ENCODE measurements around the gene EEF2KMT. TPM values are rescaled to one million over a fixed set of nuclear protein-coding genes. Genes with fewer than 3 reads are reported as not detected.
"Not testable (repeated sequence)": the region's sequence is repeated elsewhere in the genome, so short reads cannot be mapped to it uniquely, and the experiment has no call there.

EEF2KMT gene
- total RNA-seq, result 10.0 and 12.1 TPM in 2 replicates

- intact Hi-C loops (cut with micrococcal nuclease), result loop anchor here (1.0 to 10.0 kb wide), 12 partner anchors 25 to 1943 kb away; partner anchors contain the start of genes ANKS3, CORO7, DNAAF8 and GLYR1
Observed at GRCh38 chr16:5097470-5098220, at the start of gene EEF2KMT. EEF2KMT (minus strand) TSS chr16:5097795; CDS start chr16:5097739, 56 bp downstream.

GRCh38 chr16:5144621-5144956 is 47.0 kb upstream of the EEF2KMT start:
- intact Hi-C loops (cut with micrococcal nuclease), result not testable (repeated sequence)

- intact Hi-C loops (cut with micrococcal nuclease), result no loop called here
Observed at GRCh38 chr16:5143761-5144620, 46.4 kb upstream of the EEF2KMT start.

DNA sequence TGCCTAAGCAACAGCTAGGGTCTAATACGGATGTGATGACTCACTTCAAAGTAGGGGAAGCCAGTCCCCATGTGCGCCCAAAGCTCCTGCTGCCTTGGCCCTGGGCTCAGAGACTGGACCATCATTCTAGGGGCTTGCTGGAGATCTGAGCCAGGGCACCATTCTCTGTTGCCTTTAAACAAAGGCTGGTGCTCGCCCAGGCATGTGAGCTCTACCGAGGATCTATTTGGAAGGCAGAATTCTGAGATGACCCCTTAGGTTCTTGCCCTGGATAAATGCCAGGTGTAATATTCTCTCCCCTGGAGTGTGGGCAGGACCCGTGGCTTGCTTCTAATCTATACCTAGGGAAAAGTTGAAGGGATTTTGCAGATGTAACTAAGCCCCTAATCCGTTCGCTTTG is 42.6 kb upstream of the EEF2KMT start:
- intact Hi-C loops (cut with micrococcal nuclease), result not testable (repeated sequence)

DNA sequence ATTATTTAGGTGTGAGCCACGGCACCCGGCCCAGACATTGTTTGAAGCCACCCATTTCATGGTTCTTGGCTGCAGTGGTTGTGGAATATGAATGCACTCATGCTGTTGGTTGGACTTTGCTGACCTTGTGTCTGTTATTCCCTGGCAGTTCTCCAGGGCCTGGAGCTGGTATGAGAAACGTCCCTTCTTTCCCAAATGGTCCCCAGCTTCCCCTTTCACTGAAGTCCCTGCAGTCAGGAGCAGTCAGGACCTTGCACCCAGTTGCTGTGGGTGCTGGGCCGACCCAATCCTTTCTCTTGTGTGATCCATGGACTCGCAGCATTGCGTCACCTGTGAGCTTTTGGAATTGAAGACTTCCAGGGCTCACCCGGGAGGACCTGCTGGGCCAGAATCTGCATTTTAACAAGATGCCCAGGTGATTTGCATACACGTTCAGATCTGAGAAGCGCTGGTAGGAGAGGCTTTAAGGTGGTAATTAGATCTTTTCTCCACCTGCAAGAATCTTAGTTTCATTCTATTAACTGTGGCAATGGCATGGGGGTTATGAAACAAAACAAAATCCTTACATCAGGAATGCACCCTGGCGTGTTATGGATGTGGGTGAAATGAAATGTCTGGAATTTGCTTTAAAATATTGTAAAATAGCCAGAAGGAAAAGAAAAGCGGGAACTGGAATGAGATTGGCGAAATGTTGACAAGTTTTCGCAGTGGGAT is 37.3 kb upstream of the EEF2KMT start:
- intact Hi-C loops (cut with micrococcal nuclease), result not testable (repeated sequence)

GRCh38 chr16:5132915-5133600 is 35.5 kb upstream of the EEF2KMT start:
- intact Hi-C loops (cut with micrococcal nuclease), result not testable (repeated sequence)

DNA sequence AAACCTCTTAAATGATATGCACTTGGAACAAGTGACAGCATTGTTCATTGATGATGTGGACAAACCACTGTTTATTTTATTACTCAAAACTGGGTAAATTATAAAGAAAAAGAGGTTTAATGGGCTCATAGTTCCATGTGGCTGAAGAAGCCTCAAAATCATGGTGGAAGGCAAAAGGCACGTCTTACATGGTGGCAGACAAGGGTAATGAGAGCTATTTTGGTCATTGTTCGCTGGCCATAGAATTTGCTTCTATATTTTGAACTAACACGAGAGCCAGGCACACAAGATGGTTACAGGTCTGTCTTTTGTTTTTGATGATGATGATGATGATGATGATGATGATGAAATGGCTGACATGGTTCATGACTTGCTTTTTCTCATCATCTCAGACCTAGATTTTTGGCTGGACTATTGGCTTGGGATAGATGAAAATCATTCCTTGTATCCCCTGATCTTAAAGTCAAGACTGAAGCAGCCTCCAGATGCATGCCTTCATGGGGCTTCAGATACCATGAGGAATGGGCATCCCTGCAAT is 33.9 kb upstream of the EEF2KMT start:
- intact Hi-C loops (cut with micrococcal nuclease), result not testable (repeated sequence)

DNA sequence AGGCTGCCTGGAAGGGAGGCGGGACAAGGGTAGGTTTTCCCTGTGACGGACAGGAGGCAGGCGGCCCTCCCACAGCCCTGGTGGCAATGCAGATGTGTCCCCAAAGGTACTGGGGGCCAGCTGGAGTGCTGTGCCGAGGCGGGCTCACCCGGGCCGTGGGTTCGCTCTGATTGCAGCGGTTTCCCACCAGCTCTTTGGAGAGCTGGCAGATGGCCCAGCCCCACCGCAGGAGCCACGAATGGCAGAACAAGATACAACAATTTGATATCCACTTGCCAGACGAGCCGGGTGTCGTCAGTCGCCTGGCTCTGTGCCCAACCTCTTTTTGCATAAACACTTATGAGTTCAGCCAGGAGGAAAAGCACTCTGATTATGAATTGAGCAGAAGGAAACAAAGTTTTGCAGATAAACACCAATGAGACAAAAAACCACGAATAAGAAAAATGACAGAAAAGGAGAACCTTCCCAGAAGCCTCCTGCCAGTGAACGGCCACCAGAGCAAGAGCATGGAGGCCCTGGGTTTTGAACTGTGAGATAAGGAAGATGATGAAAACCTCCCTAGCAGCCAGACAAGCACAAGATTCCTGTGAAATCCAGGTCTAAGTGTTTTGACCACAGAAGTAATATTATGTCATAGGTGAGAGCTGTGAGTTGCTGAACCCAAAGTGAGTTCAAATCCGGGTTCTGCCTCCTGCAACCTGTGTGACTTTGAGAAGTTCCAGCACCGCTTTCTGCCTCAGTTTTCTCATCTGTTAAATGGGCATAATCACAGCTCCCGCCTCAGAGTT is 19.9 kb upstream of the EEF2KMT start:
- intact Hi-C loops (cut with micrococcal nuclease), result not testable (repeated sequence)

DNA sequence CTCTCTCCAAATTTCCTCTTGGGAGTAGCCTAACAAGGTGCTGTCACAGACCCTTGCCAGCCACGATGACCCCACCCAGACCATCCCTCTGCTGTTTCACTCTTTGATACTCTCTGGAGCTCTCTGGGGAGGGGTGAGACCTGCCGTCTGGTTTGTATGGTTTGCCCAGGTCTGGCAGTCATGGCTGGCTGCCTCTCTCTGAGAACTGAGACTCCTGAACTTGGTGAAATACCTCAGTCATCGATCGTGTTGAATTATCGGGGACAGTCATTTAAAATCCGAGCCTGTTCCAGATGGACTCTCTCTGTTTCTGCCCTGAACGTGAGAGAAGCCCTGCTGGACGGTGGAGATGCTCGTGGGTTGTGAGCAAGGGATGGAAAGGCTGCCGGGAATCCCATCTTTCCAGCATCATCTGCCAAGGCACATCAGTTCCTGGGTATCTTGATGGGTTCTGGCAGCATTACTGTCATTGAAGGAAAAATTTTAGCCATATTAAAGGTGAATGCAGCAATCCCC is 19.2 kb upstream of the EEF2KMT start:
- intact Hi-C loops (cut with micrococcal nuclease), result not testable (repeated sequence)

- intact Hi-C loops (cut with micrococcal nuclease), result not testable (repeated sequence)
Observed at GRCh38 chr16:5110933-5111332, 13.3 kb upstream of the EEF2KMT start.

DNA sequence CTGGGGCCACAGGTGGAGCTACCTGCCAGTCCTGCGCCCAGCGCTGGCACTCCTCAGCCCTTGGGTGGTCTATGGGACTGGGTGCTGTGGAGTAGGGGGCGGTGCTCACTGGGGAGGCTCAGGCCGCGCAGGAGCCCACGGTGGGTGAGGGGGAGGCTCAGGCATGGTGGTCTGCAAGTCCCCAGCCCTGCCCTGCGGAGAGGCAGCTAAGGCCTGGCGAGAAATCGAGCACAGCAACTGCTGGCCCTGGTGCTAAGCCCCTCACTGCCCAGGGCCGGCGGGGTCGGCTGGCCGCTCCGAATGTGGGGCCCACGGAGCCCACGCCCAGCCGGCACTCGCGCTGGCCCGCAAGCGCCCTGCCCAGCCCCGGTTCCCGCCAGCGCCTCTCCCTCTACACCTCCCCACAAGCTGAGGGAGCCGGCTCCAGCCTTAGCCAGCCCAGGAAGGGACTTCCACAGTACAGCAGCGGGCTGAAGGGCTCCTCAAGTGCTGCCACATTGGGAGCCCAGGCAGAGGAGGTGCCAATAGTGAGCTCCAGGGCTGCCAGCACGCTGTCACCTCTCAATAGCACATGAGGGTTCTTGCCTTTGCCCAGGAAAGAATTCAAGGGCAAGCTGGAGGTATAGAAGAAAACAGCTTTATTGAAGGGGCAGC is 11.0 kb upstream of the EEF2KMT start:
- intact Hi-C loops (cut with micrococcal nuclease), result no loop called here

DNA sequence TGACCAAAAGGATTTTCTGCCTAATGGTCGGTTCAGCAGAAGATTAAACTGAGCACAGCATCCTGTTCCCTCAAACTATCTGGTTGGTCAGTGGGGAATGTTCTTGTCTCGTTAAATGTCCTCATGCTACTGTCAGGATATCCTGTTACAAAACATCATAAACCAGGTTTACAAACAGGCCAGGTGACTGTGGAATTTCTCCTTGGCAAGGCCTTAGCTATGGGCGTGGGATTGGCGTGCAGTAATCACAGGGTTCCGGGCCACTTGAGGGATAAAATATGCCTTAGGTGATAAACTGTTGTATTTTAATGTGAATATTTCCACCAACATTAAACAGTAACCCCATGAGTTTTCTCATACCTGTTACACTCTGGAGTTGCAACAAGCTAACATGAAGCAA is 7.4 kb upstream of the EEF2KMT start:
- intact Hi-C loops (cut with micrococcal nuclease), result not testable (repeated sequence)

DNA sequence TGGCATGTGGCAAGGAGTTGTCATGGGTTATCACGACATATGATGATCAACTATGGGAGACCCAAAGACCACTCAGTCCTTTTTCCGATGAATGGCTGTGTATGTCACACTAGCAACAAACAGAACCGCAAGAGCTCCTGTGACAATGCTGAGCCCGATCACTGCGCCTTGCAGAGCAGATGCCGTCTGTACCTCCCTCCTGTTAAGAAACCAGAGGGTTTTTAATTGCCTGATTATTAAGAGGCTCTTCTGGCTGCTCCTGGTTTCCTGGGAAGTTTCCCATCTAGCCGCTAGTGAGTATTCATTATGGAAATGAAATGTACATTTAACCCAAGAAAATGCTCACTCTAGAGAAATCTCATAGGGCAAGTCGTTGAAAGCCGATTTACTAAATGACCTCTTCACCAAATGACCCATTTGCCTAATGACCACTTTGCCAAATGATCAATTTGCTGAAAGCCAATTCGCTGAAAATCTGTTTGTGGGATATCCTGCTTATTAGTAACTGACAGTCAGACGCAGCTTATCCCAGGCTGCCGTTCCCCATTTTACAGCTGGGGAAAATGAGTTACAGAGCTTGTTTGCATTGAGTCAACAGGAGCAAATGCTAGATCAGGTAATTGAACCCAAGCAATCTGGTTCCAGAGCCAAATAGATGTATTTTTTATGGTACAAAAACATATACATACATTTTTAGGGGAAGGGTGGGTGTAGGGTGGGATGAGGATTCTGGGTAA is 5.9 kb upstream of the EEF2KMT start:
- intact Hi-C loops (cut with micrococcal nuclease), result not testable (repeated sequence)

DNA sequence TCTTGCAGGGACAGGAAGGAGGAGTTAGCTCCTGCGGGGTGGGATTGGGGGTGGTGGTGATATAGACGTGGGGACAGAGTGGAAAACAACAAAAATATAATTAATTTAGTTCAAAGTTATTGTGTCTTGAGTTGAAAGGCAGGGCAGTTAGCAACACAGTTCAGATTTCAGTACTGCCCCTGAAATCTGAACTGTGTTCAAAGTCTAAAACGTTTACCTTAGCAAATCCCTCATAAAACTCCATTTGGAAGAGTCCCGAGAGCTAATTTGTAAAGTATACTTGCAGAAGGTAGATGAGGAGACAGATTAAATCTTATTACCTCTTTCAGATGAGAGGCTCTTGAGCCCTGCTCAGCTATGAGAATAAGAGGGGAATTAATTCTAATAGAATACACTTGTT is 1.6 kb upstream of the EEF2KMT start:
- intact Hi-C loops (cut with micrococcal nuclease), result loop anchor here (5.0 to 10.0 kb wide), 6 partner anchors 334 to 1944 kb away; partner anchors contain the start of genes CORO7, NUDT16L1, PAM16 and ZNF500

DNA sequence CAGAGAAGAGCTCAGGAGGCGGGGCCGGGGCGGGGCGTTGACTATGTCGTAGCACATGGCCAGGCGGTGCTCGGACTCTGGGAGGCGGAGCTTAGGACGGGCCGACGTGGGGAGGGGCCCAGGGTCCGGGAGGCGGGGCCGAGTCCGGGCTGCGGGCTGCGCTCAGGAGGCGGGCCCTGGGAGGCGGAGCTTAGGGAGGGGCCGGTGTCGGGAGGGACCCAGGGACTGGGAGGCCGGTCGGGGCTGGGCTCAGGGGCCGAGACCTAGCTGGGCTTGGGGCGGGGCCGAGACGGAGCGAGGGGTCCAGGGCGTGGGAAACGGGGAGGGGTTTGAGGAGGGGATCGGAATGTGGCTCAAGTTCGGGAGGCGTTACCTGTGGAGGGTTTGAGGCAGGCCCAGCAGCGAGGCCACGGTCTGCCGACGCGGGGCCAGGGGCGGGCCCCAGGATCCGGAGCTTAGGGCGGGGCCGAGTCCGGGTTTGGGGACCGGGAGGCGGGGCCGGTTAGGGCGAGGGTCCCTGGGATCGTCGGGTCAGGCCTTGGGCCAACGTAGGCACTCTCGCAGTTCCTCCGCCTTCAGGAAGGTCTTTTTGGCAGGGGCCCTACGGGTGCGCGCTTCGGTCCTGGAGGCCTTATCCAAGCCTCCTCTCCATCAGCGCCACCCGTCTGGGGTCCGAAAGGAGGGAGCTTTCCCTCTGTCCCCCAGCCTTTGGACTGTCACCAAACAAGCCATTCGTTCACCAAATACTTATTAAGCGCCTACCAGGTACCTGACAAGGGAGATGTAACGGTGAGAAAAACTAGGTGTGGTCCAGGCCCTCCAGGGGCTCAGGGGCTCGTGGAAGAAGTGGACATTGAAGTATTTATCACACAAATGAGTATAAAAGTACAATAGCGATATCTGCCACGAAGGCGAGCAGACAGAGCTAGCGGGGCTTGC is 895 bp upstream of the EEF2KMT start:
- intact Hi-C loops (cut with micrococcal nuclease), result loop anchor here (1.0 to 10.0 kb wide), 10 partner anchors 65 to 1944 kb away; partner anchors contain the start of genes ANKS3, CORO7, DNAAF8 and NAGPA

GRCh38 chr16:5097061-5097469 is 530 bp downstream of the EEF2KMT start:
- intact Hi-C loops (cut with micrococcal nuclease), result loop anchor here (1.0 to 10.0 kb wide), 8 partner anchors 25 to 1942 kb away; partner anchors contain the start of genes CORO7, GLYR1, NUDT16L1 and PAM16

All from T-helper 1 cell treated with Interleukin-12 subunit alpha and Interleukin-12 subunit beta and Interleukin-4 antibody, amounts not matched to agents 30 ng/mL and 1 ng/mL, for 36 hours (primary cell).